ENCODE measurements around the gene CEP170. TPM values are rescaled to one million over a fixed set of nuclear protein-coding genes. Genes with fewer than 3 reads are reported as not detected.

Gene CEP170
- 46.9 TPM for polyA plus RNA-seq (ENCODE audit: insufficient read length)

DNA sequence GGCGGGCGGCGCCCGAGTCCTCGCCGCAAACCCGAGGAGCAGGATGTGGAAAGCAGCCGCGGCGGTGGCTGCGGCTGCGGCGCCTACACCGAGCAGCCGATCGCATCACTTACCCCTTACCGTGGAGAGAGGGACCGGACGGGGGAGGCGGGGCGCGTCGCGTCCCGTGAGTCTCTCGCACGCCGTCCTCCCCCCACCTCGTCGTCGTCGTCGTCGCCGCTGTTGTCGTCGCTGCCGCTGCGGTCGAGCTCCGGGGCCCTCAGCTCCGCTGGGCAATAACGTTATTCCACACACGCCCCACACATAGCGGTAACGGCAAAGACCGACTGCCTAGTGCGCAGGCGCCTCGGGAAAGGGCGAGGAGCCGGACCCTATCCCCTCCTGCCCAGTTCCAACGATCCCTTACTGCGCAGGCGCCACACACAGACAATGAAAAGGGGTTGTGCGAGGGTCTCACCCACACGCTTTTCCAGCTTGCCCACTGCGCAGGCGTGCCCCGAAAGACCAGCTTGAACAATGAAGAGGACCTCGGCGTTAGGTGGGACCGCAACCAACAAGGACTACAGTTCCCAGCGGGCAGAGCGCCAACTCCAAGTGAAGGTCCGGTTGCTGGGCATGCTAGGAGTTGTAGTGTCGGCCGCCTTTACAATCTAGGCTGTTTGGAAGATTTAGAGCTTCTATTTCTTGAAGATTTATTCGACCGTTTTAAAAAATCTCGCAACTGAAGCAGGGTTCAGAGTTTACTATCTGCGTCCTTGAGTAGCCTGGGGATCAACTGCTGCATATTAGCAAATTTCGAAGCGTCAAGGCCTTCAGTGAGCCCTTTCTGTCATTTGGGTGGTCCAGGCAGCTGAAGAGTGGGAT, at the start of gene CEP170:
Gene CEP170 (minus strand): TSS at position 355 of the 864 bp plus-strand sequence. CDS start 30,001 bp downstream, outside the sequence.
- DNase-seq, result peak; percentile 97

DNA sequence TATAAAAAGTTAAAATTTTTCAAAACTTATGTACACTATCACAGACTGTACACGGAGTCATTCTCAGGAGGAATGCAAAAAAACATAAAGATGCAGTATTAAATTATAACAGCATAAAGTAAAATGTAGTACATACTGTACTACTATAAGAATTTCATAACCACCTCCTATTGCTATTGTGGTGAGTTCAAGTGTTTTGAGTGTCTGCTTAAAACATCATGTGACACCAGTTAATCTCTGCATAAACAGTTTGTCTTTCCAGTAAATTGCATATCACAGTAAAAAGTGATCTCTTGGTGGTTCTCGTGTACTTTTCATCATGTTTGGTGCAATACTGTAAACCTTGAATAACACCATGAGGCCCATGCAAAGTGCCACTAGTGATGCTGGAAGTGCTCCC, 46.0 kb upstream of the CEP170 start:
- DNase-seq, result no peak

DNA sequence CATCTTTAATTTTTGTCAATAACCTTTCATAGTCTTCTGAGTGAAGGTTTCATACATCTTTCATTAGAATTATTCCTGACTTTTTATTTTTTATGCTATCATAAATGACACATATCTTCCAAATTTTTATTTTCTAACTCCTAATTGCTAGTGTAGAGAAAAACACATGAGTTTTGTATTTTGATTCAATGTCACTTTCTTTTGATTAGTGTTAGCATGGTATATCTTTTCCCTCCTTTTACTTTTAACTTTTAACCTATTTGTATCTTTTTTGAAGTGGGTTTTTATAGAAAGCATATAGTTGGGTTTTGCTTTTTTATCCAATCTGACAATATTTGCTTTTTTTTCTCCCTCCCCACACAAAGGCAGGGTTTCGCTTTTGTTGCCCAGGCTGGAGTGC, 44.0 kb upstream of the CEP170 start:
- DNase-seq, result no peak

DNA sequence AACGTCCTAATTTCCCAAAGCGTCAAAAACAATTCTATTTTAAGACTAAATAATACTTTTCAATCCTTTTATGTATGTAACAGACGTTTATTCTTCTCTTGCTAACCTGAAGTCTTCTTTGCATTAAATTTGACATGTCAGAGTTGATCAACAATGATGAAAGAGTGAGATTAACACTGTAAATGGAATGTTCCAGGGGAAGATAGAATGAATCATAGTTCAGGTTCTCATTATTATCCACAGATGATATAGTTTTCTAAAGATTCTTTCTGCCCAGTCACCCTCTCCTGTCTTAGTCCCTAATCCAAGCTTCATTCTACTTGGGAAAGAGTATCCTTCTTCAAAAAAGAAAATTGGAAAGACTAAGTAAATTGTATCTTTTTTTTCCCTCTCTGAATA, 39.6 kb upstream of the CEP170 start:
- DNase-seq, result no peak

DNA sequence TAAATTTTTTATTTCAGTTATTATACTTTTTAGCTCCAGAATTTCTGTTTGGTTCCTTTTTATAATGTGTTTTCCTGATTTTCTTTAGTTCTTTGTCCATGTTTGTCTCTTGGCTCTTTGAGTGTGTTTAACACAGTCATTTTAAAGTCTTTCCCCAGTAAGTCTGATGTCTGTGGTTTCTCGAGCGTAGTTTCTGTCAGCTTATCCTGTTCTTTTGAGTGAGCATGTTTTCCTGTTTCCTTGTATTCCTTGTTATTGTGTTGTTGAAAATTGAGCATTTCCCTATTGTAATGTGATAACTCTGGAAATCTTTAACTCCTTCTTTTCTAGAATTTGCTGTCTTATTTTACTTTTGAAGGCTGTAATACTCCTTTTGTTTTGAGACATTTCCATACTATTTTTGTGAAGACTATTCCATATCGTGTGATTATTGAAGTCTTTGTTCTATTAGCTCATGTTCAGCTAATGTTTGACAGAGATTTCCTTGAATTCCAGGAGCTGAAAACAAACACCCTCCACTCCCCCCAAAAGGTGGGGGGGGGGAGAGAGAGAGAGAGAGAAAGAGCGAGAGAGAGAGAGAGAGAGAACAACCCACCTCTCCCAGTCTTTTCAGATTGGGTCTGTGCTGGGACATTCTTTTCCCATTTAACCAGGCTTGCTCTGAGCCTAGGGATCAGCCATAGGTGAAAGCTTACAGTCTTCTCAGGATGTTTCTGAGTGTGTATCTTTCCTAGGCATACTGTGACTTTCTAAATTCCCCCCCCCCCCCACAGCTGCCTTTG, 39.1 kb upstream of the CEP170 start:
- no peak for DNase-seq

DNA sequence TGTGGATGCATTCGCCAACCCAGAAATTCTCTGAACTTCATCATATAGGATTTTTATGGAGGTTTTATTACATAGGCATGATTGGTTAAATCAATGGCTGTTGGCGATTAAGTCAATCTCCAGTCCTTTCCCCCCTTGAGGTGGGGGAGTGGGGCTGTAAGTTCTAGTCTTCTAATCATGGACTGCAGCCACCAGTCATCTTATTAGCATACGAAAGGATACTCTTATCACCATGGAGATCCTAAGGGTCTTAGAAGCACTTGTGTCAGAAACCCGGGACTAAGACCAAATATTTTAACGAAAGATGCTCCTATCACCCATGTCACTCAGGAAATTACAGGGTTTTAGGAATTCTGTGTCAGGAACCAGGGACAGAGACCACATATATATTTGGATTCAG, 37.0 kb upstream of the CEP170 start:
- DNase-seq, result no peak

DNA sequence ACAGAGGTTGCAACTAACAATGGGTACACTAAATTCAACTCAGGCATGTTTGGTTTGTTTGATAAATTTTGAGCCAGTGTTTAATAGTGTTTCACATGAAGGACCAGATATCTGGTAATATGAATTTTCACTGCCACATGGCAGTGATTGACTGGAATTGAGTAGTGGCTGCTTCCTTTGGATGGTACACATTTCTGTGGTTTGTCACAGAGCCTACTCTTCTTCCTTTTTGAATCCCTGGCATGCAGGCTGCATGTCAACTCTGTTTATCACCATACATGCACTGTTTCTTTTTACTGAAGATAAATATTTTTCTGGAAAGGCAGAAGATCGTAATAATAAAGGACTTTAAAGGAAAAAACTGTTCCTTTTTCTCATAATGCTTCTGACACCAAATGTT, 36.2 kb upstream of the CEP170 start:
- DNase-seq, result no peak

DNA sequence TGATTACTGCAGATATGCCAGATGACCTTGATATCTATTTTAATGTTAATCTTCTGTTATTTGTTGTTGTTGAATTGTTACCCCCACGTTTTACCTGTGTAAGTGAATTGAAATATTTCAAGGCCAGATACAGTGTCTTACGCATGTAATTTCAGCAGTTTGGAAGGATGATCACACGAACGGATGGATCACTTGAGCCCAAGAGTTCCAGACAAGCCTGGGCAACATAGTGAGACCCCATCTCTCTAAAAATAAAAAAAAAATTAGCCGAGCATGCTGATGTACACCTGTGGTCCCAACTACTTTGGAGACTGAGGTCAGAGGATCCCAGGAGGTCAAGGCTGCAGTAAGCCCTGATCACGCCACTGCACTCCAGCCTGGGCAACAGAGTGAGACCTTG, 33.0 kb upstream of the CEP170 start:
- no peak for DNase-seq

DNA sequence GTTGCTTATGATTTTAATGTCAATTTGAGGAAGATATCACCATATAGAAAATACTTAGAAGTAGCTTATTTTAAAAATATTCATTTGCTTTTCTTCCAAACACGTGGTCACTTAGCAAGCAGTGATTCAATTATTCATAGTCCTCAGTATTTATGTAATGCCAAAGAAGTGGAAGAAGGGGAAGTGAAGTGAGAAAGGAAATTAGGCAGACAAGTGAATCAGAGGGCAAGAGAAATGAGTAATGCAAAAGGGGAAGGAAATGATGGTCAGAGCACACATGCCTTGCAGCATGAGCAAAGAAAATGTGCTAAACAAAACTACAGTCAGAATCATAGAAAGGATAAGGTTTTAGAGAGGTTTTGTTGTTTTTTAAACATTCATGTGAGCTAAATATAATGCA, 32.6 kb upstream of the CEP170 start:
- peak; percentile 7 for DNase-seq

DNA sequence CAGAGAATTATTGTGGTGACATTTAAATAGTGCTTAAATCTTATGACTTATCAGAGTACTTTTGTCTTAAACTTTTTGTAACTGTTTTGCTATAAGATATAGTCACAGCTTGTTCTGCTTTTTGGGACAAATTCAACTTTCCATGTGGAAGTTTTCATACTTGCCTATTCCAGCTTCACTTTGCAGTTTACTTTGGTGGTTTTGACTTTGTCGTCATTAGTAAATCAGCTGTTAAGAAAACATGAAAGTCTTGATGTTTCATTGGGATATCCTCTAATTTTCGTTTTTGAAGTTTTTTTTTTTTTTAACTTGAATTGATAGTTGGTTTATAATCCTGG, 32.0 kb upstream of the CEP170 start:
- DNase-seq, result no peak

DNA sequence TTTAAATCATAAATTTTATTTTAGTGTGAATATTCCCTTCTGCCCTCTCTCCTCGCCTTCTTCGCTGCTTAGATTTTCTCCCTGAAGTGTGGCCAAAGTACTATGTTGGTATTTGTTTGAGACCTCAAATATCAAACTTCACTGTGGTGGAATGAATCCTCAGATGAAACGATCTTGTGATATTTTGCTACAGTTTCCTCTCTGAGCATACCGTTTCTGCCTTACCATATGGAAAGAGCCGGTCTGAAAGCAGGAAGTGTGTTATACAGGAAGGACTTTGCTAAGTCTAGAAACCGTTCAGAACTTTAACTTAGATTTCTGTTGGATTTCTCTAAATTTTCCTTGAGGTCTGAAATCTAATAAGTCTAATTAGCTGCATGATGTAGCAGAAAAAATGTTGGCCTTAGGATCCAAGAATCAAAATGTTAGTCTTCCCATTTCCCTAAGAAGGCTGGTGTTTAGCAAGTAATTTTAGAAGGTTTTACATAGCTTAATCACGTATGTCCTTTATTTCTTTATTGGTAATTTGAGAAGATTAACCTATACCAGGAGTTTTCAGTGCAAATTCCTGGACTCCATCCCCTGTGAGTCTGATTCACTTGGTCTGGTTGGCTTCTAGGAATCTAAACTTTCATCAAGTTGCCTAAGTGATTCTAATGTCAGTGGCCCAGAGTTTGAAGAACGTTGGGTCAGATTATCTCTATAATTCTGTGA, 31.5 kb upstream of the CEP170 start:
- DNase-seq, result peak; percentile 14

DNA sequence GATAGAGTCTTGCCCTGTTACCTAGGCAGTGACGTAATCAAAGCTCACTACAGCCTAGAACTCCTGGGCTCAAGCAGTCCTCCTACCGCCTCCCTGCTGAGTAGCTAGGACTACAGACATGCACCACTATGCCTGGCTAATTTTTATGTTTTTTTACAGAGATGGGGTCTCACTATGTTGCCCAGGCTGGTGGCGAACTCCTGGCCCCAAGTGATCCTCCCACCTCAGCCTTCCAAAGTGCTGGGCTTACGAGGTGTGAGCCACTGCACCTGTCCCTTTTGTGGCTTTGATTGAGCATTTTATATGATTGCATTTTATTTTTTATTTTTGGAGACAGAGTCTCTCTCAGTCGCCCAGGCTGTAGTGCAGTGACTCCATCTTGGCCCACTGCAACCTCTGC, 26.6 kb upstream of the CEP170 start:
- no peak for DNase-seq

DNA sequence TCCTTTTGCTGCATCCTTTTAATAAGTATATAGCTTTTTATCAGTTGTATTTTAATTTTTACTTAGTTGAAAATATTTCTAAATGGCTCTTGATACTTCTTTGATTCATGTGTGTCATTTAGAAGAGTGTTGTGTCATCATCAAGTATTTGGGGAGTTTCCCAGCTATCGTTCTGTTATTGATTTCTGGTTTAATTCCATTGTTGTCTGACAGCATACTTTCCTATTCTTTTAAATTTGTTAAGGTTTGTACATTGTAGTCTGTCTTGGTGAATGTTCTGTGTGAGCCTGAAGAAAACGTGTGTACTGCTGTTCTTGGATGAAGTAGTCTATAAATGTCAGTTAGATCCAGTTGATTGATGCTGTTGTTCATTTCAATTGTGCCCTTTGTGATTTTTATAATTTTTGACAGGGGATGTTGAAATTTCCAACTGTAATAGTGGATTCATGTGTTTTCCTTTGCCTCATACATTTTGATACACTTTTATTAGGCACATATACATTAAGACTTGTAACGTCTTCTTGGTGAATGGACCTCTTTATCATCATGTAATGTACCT, 25.6 kb upstream of the CEP170 start:
- DNase-seq, result no peak

DNA sequence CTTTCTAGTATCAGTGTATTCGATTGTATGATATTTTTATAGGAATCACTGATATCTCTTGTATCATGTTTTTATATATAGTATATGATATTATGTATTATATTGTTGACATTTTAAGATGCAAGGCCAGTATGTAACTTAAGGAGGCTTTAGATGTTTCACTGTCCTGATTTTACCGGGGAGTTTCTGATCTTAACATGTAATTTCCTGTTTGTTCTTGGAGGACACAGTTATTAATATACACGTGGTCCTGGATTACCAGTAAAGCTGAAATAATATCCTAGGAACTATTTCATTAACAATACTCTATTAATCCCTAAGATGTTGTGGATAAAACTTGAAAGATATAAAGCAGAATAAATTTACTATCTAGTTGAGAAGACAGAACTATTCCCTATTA, 20.2 kb upstream of the CEP170 start:
- no peak for DNase-seq

DNA sequence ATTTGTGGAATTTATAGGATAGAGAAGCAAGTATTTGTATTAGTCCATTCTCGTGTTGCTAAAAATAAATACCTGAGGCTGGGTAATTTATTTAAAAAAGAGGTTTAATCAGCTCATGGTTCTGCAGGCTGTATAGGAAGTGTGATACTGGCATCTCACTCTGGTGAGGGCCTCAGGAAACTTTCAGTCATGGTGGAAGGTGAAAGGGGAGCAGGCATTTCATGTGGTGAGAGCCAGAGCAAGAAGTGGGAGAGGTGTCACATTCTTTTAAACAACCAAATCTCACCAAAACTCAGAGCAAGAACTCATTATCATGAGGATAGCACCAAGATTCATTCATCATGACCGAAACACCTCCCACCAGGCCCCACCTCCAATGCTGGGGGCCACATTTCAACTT, 18.9 kb upstream of the CEP170 start:
- no peak for DNase-seq

DNA sequence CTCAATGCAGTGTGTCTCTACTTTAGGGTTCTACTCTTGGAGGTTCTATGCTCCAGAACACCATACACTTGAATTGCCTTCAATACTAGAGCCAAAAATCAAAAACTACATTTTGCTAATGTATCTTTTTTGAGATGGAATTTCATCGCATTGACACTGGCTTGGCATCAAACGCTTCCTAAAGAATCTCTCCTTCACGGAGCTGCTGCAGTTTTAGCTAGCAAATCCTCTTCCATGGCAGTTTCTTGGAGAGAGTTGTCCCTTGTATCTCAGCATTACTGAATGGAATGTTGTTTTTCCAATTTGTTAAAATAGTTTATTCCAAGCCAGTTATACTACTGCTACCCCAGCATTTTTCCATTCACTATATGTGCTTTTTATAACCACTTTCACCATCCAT, 18.4 kb upstream of the CEP170 start:
- no peak for DNase-seq

DNA sequence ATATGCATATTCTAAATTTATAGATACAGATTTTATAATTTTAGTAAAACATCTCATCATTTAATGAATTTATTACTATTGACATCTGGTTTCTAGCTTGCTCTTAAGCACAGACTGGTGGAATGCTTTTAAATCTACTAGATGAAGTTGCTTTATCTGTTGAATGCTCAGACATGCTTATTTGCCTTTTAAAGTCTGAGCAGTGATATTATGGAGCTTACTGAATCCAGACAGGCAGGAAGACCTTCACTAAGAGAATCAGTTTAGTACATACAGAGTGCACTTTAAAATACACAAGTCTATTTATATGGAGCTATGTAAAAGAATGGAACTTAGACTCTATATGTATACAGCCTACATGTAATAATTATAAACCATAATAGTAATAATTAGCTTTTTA, 17.3 kb upstream of the CEP170 start:
- DNase-seq, result no peak

DNA sequence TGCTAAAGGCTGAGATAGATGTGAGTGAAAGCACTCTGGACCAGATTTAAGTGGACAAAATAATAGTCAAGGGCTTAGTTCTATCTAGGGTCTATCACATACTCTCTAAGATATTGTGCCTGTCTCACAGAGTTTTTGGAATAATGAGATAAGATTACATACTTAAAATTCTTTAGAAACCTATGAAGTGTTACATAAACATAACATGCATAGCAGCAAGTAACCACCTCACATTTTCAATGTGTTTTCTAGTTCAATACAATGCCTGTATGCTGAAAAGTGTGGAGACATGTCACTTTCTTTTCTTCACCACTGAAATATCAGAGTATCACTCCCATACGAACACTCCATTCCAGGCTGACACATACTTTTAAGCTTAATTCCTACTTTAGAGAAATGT, 16.9 kb upstream of the CEP170 start:
- DNase-seq, result no peak

DNA sequence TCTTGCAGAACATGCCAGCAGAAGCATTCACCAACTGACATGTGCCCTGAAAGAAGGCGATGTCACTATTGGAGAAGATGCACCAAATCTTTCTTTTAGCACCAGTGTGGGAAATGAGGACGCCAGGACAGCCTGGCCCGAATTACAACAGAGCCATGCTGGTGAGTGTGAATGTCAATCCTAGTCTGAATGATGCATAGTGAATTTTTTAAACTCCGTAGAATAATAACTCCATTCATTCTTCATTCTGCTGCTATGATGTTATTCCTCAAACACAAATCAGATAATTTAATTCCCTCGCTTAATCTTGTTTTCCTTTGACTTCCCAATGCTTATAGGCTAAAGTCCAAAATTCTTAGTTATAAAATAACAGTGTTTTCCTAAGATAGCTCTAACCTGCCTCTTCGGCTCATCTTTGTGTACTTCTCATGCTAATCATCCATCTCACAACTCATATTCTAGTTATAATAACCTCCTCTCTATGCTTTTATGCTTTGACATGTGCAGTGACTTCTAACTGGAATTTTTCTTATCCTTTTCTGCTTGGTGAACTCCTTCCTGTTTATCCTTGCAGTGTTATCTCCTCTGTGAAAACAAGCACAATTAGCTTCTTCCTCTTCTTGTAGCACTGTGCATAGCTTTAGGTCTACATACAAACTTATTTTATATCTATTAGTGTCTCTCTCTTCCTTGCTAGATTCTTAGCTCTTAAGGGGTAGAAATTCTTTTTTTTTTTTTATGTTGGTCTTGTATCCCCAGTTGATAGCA, 15.2 kb upstream of the CEP170 start:
- no peak for DNase-seq

DNA sequence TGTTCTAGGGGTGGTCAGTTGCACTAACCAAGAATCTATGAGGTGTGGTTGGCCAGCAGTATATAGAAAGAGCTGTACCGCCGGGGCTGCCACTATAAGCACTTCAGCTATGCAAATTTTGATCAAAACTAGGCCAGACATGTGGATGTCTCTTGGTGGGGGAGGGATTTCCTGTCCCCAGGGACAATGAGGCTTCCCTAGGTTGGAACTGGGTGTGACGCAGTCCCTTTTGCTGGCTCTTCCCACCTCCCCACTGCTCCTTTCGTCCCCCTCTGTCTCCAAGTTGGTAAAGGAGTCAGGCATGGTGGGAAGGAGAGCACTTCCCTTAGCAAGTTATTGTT, 14.3 kb upstream of the CEP170 start:
- DNase-seq, result no peak

DNA sequence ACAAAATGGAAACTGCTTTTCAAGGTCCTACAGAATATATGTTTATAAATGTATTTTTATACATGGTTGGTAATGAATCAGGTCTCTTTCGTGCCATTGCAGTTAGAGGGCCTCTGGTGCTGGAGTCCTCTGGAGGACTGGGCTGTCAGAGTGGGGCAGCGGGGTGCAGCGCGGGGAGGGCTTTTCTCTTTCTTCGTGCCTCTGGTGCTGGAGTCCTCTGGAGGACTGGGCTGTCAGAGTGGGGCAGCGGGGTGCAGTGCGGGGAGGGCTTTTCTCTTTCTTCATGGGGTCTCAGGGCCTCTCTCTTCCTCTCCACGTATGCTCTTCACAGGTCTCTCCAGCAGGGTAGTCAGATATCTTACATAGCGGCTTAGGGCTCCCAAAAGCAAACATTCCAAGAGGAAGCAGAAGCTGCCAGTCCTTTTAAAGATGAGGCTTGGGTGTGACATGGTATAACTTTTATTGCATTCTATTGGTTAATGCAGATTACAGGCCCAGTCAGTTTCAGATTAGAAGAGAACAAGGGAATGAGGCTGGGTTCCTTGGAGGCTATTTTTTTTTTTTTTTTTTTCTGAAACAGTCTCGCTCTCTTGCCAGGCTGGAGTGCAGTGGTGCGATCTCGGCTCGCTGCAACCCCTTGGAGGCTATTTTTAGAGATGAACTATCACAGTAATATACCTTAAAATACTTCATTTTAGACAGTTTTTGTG, 13.8 kb upstream of the CEP170 start:
- no peak for DNase-seq

Data from hindlimb muscle (tissue), 1 donor.